ENCODE data around the gene CNTD1.

GRCh38 chr17:42855048-42855596 is 56.5 kb downstream of the CNTD1 start:
- no peak for TF ChIP-seq CTCF (IDR thresholded peaks at IDR 0.05)
- TF ChIP-seq POLR2A (IDR thresholded peaks at IDR 0.05), result no peak
- no peak for TF ChIP-seq EP300 (IDR thresholded peaks at IDR 0.05)

All from tibial nerve (tissue), 4 donors.